K562 (cell line): Measurements from ENCODE around the gene CYP2W1. TPM values are rescaled to one million over a fixed set of nuclear protein-coding genes. Genes with fewer than 3 reads are reported as not detected.

ENCODE experiments used
- ATAC-seq: fragments of 200-7000 bp; cut with Tn5 transposase; 3 replicates; pipeline ENCODE4 v1.9.1; 2020; ENCODE audit warnings: moderate library complexity
- BruUV-seq: library from RNA; stranded (reverse); fragments of 400-500 nt; replicated peaks from 2 replicates; lab custom pipeline; 2021; lab: Mats Ljungman, UMichigan
- CTCF ChIA-PET: fragments of 300-600 bp; formaldehyde crosslinking; extraction: SDS; loops from one replicate; lab custom pipeline; 2021; ENCODE audit warnings: low intra/inter-chr PET ratio; lab: Yijun Ruan, JAX
- POLR2A ChIA-PET: fragments of 300-600, 350-650 bp; sonication (Branson Sonifier 250); formaldehyde crosslinking; extraction: SDS; loops from one replicate; lab custom pipeline; 2021; ENCODE audit warnings: antibody characterized with exemption, inconsistent platforms; lab: Yijun Ruan, JAX
- DNase-seq, 4 experiments: peaks; one replicate each; pipeline versions ENCODE4 v3.0.0 to v3.0.0-alpha.2; 2011 to 2018; ENCODE audit warnings: low spot score in 3 of 4, mixed read lengths in 3 of 4; ENCODE audit errors: extremely low read depth in 1 of 4
- FAIRE-seq: peaks from 2 replicates; lab custom pipeline; 2011; peaks lifted over from hg19 to GRCh38; lab: Jason Lieb, UNC
- H2AFZ ChIP-seq: 2 replicates; pipeline ENCODE4 v1.6.0; 2011; ENCODE audit warnings: low read depth, low read length, control low read depth, inconsistent platforms
- H3K27ac ChIP-seq: fragments of 200-600 bp; 3 replicates; pipeline ENCODE4 v1.8.0; 2011; ENCODE audit warnings: low read depth, mild to moderate bottlenecking, control low read depth, inconsistent platforms, low read length, moderate library complexity, mixed read lengths; ENCODE audit errors: extremely low read depth
- H3K27me3 ChIP-seq, 2 experiments: fragments of 300-600 bp in 1 of 2; 2 replicates in 1 of 2; 3 replicates in 1 of 2; pipeline versions ENCODE4 v1.6.0 to v1.8.0; 2011; ENCODE audit warnings: inconsistent platforms in 2 of 2, low read length in 2 of 2, mild to moderate bottlenecking in 1 of 2, mixed read lengths in 1 of 2, moderate library complexity in 1 of 2; ENCODE audit not compliant: control insufficient read depth in 2 of 2, insufficient read depth in 2 of 2
- H3K36me3 ChIP-seq: fragments of 300-600 bp; 3 replicates; pipeline ENCODE4 v1.8.0; 2011; ENCODE audit warnings: mild to moderate bottlenecking, low read length, inconsistent platforms; ENCODE audit not compliant: control insufficient read depth, insufficient read depth
- H3K4me1 ChIP-seq, 2 experiments: fragments of 200-600 bp in 1 of 2; replicated peaks in 1 of 2; 2 replicates in 1 of 2; 3 replicates in 1 of 2; pipeline versions ENCODE4 v1.5.1 to v1.8.0; 2011; ENCODE audit warnings: inconsistent platforms in 2 of 2, low read length in 2 of 2, mild to moderate bottlenecking in 1 of 2, mixed read lengths in 1 of 2, moderate library complexity in 1 of 2; ENCODE audit not compliant: control insufficient read depth in 2 of 2, insufficient read depth in 2 of 2
- H3K4me2 ChIP-seq: 2 replicates; pipeline ENCODE4 v1.6.1; 2011; ENCODE audit warnings: low read length, control low read depth, inconsistent platforms, mixed read lengths; ENCODE audit not compliant: insufficient read depth
- H3K4me3 ChIP-seq: fragments of 200-600 bp; sonication (generic), shearing (Covaris generic); 2 replicates; pipeline ENCODE4 v1.5.1; 2016; ENCODE audit warnings: control low read depth, inconsistent platforms
- H3K79me2 ChIP-seq: fragments of 200-600 bp; 3 replicates; pipeline ENCODE4 v1.8.0; 2011; ENCODE audit warnings: low read length, inconsistent platforms; ENCODE audit not compliant: control insufficient read depth, insufficient read depth
- H3K9ac ChIP-seq, 2 experiments: 2 replicates each; pipeline versions ENCODE4 v1.6.0 to v1.6.1; 2011; ENCODE audit warnings: low read depth in 2 of 2, low read length in 2 of 2, control low read depth in 1 of 2, inconsistent platforms in 1 of 2, mild to moderate bottlenecking in 1 of 2, mixed read lengths in 1 of 2; ENCODE audit not compliant: insufficient read depth in 1 of 2
- H3K9me1 ChIP-seq: one replicate; pipeline ENCODE4 v1.6.0; 2011; ENCODE audit warnings: inconsistent platforms, mild to moderate bottlenecking, low read length, moderate library complexity; ENCODE audit not compliant: control insufficient read depth, insufficient read depth
- H3K9me3 ChIP-seq: replicated peaks from 2 replicates; pipeline ENCODE4 v1.5.1; 2011; ENCODE audit warnings: low read depth, low read length, inconsistent platforms; ENCODE audit not compliant: control insufficient read depth, insufficient read depth
- H4K20me1 ChIP-seq: replicated peaks from 2 replicates; pipeline ENCODE4 v1.6.1; 2011; ENCODE audit warnings: low read length, inconsistent platforms, mixed read lengths; ENCODE audit not compliant: control insufficient read depth, insufficient read depth
- CREM ChIP-seq: IDR thresholded peaks from 2 replicates; pipeline ENCODE4 v1.6.1; 2014; ENCODE audit warnings: antibody characterized with exemption, low read depth
- HSF4 ChIP-seq: fragments of 250-450 bp; sonication (Bioruptor Pico); IDR thresholded peaks from 2 replicates; pipeline ENCODE4 v2.1.2; 2022; ENCODE audit warnings: mild to moderate bottlenecking, moderate library complexity, borderline replicate concordance
- MAFF ChIP-seq: IDR thresholded peaks from 2 replicates; pipeline ENCODE4 v1.6.1; 2012; ENCODE audit warnings: low read length, improper control_type of control experiment
- PRPF4 ChIP-seq: fragments of 200-400 bp; formaldehyde crosslinking; IDR thresholded peaks from one replicate; pipeline ENCODE4 v1.6.1; 2017; ENCODE audit warnings: low read length, low read depth, mild to moderate bottlenecking; ENCODE audit not compliant: insufficient read depth, poor library complexity, severe bottlenecking
- RFX5 ChIP-seq: IDR thresholded peaks from 2 replicates; pipeline ENCODE4 v1.6.1; 2011; ENCODE audit warnings: low read depth, mild to moderate bottlenecking, improper control_type of control experiment, low read length
- WGBS: fragments of 100-300 bp; shearing (Covaris generic); methylation state at CpG from one replicate; pipeline ENCODE4 v1.1.6; 2016; ENCODE audit warnings: low coverage, mixed read lengths; ENCODE audit not compliant: insufficient coverage; ENCODE audit errors: missing lambda C conversion rate; 5-methylcytosine and 5-hydroxymethylcytosine counted together
- in situ Hi-C: fragments of 300-500 bp; cut with MboI; formaldehyde crosslinking; loops from 4 replicates; pipeline ENCODE4 v1.15.0; 2018; ENCODE audit warnings: inconsistent platforms, mixed read lengths
- intact Hi-C: fragments of 100-400 bp; cut with micrococcal nuclease; formaldehyde crosslinking; loops from 2 replicates; pipeline ENCODE4 v1.14.2; 2022
- polyA plus RNA-seq, 8 experiments: library from polyadenylated mRNA; depleted of rRNA in 4 of 8; stranded (reverse) in 5 of 8; unstranded in 3 of 8; fragments of >200 nt; fragmentation: Nextera tagmentation in 2 of 8; fragmentation: Illumina TruSeq in 1 of 8; extraction: Ambion mirVana in 2 of 8; extraction: Trizol in 1 of 8; gene quantifications; 2 replicates each; pipeline versions ENCODE4 v1.2.1 to v1.2.3, GENCODE V29; 2011 to 2014; ENCODE audit warnings: inconsistent platforms in 1 of 8, missing spikeins in 1 of 8
- total RNA-seq, 7 experiments: library from RNA; depleted of rRNA in 6 of 7; stranded (reverse); fragments of >200 nt in 6 of 7; fragmentation: Illumina TruSeq in 2 of 7; extraction: Trizol in 2 of 7; gene quantifications; 2 replicates each; pipeline versions ENCODE4 v1.2.1 to v1.2.3, GENCODE V29; 2011 to 2021; ENCODE audit warnings: low replicate concordance in 1 of 7
- TF ChIP-seq, protein P1 (sequence below): fragments of 250-450 bp; sonication (Bioruptor Pico); IDR thresholded peaks from 2 replicates; pipeline ENCODE4 v1.8.0; 2022; ENCODE audit warnings: inconsistent platforms, mild to moderate bottlenecking, moderate library complexity, borderline replicate concordance
- TF ChIP-seq, protein P2 (sequence below): sonication (generic); formaldehyde crosslinking; IDR thresholded peaks from 2 replicates; pipeline ENCODE4 v1.8.1; 2023; ENCODE audit warnings: mild to moderate bottlenecking, missing genetic modification reagents

CYP2W1 gene
- total and polyA plus RNA-seq, 9 of the 15 experiments (the other 6 are each of a cell fraction or from before 2014, with no cell fraction given), result not detected

DNA sequence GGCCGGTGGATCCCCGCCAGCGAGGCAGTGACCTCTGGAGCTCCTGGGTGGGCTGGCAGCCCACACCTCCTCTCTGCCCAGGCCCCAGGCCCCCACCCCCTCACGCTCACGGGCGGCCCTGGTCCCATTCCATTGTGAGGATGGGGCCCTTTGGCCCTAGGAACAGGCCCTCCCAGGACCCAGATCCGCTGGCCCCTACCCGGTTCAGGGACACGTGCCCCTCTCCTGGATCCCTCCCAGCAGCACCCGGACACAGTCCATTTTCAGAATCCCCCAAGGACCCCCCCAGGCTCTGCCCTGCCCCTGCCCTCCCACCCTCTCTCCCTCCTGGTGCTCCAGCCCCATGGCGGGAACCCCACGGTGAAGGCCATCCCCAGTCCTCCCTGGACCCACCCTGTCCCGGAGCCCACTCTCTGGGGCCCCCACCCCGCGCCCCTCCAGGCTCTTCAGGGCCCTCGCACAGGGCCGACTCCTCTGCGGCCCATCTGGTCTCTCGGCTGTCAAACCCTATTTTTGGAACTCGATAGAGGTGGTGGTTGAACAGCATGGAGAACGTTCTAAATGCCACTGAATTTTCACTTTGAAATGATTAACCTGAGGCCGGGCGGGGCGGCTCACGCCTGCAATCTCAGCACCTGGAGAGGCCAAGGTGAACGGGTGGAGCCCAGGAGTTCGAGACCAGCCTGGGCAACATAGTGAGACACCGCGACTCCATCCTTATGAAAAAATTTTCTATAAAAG is 36.6 kb upstream of the CYP2W1 start:
- no peak for FAIRE-seq
- intact Hi-C loops, result no loop called here
- Histone ChIP-seq H3K9me3 (no peaks in the 10 kb centered on the region), H3K79me2 (no peaks in the 10 kb centered on the region), H3K27me3 (peaks cover 23 to 45% of the 10 kb centered on the region in 2 experiments), H3K9me1 (no peaks in the 10 kb centered on the region), H4K20me1 (0 out of 2 replicates have a peak, but pooled peaks cover 6% of the 10 kb centered on the region), H3K4me2 (no peak overlapping the region), H3K9ac (no peak overlapping the region), H3K4me3 (no peak overlapping the region), H3K27ac (no peak overlapping the region), H3K4me1 (peaks cover 0 to 27% of the 10 kb centered on the region in 2 experiments; a peak in 2 of 5 replicates), H2AFZ (no peak overlapping the region), H3K36me3 (no peaks in the 10 kb centered on the region)
- TF ChIP-seq CREM (no peak), MAFF (no peak), RFX5 (no peak), HSF4 (CRISPR knock-in tag) (no peak), PRPF4 (no peak)
- TF ChIP-seq, protein P1, sequence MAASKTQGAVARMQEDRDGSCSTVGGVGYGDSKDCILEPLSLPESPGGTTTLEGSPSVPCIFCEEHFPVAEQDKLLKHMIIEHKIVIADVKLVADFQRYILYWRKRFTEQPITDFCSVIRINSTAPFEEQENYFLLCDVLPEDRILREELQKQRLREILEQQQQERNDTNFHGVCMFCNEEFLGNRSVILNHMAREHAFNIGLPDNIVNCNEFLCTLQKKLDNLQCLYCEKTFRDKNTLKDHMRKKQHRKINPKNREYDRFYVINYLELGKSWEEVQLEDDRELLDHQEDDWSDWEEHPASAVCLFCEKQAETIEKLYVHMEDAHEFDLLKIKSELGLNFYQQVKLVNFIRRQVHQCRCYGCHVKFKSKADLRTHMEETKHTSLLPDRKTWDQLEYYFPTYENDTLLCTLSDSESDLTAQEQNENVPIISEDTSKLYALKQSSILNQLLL (CRISPR knock-in tag), result no peak
- TF ChIP-seq, protein P2, sequence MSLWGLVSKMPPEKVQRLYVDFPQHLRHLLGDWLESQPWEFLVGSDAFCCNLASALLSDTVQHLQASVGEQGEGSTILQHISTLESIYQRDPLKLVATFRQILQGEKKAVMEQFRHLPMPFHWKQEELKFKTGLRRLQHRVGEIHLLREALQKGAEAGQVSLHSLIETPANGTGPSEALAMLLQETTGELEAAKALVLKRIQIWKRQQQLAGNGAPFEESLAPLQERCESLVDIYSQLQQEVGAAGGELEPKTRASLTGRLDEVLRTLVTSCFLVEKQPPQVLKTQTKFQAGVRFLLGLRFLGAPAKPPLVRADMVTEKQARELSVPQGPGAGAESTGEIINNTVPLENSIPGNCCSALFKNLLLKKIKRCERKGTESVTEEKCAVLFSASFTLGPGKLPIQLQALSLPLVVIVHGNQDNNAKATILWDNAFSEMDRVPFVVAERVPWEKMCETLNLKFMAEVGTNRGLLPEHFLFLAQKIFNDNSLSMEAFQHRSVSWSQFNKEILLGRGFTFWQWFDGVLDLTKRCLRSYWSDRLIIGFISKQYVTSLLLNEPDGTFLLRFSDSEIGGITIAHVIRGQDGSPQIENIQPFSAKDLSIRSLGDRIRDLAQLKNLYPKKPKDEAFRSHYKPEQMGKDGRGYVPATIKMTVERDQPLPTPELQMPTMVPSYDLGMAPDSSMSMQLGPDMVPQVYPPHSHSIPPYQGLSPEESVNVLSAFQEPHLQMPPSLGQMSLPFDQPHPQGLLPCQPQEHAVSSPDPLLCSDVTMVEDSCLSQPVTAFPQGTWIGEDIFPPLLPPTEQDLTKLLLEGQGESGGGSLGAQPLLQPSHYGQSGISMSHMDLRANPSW, result no peak
- in situ Hi-C loops, result no loop called here
- POLR2A ChIA-PET, result interaction anchor here (1.0 kb wide), 2 partner anchors 16 to 18 kb away, joined by 3 to 4 read pairs; no protein-coding TSS in a partner anchor
- no TSS peak for BruUV-seq
- 21% methylated on average over 18 of the region's 29 CpGs for WGBS
- no peak for DNase-seq
- CTCF ChIA-PET, result no interaction called here
- ATAC-seq, result no peak
